Raji (cell line): Measurements from ENCODE around the gene MBD4.

ENCODE experiments used
- POLR2A ChIP-seq: IDR thresholded peaks from 2 replicates; pipeline ENCODE4 v1.6.1; 2011; ENCODE audit warnings: low read depth, low read length, control low read depth; ENCODE audit not compliant: insufficient read depth

Gene MBD4

DNA sequence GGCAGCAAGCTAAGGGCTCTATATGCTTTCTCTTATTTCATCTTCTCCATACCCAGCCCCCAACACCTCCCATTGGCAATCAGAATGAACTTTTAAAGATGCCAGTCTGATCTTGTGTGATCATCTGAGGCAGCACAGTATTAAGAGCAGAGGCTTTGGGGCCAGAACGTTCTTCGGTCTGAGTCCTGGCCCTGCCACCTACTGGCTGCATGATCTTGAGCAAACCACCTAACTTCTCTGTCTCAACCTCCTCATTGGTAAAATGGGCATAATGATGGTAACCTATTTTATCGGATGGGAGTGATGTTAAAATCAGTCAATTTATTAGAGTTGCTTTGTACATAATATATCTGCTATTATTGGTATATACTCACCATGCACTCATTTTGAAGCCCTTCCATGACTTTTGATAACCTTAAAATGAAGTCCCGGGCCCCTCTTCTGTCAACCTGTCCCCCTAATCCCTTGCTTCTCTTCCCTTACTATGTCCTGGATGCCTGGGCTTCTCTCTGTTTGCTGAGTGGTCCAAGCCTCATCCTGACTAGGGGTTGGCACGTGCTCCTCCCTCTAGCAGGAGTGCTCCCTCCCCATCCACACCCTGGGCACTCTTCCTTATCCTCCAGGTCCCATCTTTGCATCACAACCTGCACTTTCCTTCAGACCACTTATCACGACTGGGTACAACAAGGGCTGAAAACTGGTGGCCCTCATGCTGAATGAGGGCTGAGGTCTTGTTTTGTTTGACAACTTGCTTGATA is 17.6 kb downstream of the MBD4 start:
- no peak for TF ChIP-seq POLR2A

DNA sequence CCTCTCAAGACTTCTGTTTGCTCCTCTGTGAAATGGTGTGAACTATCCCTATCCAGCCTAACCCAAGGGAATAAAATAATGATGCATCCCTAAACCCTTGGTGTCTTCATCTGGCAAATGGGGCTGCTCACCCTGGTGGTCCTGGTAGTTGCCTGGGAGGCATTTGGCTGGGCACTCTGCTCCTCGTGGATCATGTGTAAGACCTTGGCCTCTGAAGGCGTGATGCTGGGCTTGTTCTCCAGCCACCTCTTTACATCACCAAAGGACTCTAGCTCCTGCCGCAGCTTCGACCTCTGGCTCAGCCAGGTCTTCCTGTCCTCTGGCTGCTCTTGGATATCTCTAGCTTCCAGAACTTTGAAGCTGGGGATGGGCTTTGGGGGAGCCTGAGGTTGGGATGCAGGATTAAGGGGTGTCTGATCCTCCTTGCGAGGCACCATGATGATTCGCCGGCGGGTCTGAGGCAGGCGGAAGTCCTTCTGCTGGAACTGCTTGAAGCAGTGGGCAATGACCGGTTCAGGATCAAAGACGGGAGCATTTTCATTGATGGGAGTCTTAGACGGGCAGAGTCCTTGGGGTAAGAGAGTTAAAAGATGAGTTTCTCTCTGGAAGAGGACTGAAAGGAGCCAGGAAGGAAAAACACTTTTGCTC is 18.4 kb downstream of the MBD4 start:
- no peak for TF ChIP-seq POLR2A

DNA sequence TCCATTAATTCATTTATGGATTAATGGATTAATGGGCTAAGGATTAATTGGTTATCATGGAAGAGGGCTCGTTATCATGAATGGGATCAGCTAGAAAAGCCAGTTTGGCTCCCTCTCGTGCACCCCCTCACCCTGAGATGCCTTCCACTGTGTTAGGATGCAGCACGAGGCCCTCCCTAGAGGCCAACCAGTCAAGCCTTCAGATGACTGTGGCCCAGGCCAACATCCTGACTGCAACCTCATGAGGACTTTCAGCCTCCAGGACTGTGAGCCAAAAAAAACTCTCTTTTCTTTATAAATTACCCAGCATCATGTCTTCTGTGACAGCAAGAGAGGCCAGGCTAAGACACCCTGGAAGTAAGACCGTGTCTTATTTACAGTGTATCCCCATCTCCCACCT is 20.3 kb downstream of the MBD4 start:
- TF ChIP-seq POLR2A, result no peak

DNA sequence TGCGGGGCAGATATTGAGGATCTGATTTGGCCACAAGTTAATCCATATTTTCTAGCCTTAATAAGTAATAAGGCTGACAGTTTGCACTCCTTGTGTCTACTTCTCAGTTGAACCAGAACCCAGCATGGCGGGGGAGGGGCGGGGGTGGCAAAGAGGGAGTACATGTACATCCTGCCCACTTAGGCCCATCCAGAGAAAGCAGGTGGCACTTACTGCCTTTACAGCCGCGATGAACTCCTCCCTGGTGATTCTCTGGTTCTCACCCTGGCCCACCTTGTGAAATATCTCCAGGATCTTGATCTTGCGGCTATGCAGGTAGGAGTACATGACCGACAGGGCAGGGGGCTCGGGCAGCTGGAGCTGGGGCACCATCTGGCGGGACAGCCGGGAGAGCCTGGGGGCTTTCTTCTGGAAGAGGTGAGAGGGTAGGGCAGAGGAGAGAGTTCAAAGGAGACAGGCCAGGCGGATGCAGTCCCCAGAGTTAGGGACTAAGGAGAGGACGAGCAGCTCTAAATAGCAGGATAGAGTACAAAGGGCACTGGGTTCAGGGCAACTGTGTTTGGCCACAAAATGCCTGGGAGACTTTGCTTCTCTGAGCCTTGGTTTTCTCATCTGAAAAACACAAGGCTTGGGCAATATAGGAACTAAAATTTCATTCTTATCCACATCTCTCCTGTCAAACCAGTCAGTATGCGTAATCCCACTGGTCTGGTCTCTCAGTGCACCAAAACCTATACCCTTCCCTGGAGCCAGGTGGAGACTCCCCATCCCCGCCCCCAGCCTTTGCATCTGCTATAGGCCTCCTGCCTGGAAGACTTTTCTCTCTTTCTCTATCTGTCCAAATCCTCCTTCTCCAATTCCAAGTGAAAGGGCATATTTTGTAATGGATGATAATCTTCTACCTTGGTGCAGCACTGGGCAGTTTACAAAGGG is 21.4 kb downstream of the MBD4 start:
- TF ChIP-seq POLR2A, result no peak

DNA sequence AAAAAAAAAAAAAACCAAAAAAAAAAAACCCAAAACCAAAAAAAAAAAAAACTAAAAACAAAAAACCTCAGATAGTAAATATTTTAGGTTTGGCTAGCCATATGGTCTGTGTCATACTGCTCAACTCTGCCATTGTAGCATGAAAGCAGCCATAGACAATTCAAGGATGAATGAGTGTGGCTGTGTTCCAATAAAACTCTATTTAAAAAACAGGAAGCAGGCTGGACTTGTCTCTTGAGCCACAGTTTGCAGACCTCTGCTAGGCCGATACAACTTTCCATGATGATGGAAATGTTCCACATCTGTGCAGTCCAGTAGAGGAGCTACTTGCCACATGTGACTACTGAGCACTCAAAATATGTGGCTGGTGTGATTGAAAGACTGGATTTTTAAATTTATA is 22.4 kb downstream of the MBD4 start:
- no peak for TF ChIP-seq POLR2A

DNA sequence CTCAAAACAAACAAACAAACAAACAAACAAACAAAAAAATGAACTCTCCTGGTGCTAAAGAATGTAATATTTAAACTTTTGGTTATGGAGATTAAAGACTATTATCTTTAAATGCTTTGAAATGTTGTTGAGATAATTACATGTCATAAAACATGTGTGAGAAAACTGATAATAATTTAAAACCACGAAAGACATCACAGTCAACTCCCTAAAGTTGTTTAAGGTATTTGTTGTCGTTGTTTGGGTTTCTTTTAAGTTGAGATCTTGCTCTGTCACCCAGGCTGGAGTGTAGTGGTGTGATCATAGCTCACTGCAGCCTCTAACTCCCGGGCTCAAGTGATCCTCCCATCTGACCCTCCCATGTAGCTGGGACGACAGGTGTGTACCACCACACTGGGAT is 23.3 kb downstream of the MBD4 start:
- no peak for TF ChIP-seq POLR2A

DNA sequence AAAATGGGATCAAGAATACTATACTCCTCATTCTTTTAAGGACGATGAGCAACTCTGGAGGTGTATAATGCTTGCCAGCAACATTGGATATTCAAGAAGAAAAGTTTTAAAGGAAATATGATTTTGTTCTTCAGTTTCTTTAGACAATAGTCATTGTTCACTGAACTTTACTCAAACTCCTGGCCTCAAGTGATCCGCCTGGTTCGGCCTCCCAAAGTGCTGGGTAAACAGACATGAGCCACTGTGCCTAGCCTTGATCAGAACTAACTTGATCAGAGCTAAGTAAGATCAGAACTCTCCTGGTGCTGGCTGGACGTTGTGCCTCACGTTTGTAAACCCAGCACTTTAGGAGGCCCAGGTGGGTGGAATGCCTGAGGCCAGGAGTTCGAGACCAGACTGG is 23.9 kb downstream of the MBD4 start:
- TF ChIP-seq POLR2A, result no peak

DNA sequence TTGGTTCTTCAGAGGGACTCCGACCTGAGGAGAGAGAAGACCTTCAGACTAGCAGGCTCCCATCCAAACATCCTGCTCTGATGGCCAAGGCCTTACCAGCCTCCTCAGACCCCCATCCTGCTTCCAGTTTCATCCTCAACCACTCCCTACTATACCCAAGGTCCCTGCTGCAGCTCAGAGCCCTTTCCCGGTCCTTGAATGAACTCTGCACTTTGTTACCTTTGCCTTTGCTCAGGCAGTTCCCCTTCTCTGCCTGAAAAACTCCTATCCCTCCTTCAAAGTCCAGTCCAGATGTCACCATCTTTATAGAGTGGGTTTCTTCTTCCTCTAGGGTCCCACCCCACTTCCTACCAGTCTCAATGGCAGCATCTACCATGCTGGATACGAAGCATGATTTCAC is 24.4 kb downstream of the MBD4 start:
- TF ChIP-seq POLR2A, result no peak

DNA sequence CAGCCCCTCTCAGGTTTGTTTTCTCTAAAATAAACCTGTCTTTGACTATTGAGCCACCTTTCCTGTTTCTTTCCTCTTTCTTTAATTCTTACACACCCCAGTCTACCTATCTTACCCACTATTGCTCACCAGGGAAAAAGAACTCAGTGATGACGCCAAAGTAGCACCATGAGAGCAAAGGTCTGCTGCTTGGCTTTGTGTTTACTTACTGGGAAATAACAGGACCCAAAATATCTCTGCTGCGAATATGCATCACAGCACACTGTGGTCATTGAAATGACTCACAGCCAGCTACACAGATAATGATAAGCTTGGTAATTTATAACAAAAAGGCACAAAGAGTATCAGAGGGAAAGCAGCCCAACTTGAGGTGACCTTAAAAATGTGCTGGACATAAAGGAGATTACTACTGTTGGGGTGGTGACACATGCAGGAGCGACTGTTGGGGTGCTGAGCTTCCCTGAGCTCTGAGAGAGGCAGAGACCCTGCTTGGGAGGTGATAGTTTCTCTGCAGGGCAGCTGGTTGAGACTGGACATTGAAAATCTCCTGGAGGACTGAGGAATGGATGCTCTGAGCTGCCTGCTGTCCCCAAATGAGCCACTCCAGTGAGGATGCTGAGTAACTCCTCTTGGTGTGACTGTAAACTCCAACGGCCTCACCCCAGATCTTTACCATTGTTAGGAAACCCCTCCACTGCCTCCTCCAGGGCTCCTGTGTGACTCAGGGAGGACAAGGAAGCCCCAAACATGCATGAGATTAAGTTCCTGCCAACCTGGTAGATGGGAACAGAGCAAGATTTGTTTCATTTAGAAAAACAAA is 25.9 kb downstream of the MBD4 start:
- TF ChIP-seq POLR2A, result no peak

DNA sequence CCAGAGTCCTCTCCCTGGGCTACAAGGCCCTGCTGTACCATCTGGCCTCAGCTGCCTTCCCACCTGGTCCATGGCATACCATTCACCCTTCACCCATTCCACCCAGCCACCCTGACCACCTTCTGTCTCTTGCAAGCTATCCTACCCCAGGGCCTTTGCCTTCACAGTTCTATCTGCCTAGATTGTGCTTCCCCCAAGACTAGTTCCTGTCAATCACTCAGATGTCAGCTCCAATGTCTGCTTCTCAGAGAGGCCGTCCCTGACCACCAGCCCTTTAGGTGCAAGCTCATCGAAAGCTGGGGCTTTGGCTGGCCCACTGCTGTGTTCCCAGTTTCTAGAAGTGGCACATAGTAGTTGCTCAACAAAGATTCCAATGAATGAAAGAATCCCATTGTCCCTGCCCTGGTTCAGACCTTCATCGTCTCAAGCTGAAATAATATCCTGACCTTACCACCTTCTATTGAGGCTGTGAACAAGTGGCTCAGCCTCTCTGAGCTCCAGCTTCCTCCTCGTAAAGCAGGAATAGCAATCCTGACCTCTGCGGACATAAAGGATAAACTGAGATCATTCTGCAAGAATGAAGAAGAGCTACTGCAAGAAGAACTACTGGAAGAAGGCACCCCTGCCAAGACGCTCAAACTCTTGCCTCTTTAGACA is 27.1 kb downstream of the MBD4 start:
- TF ChIP-seq POLR2A, result no peak

DNA sequence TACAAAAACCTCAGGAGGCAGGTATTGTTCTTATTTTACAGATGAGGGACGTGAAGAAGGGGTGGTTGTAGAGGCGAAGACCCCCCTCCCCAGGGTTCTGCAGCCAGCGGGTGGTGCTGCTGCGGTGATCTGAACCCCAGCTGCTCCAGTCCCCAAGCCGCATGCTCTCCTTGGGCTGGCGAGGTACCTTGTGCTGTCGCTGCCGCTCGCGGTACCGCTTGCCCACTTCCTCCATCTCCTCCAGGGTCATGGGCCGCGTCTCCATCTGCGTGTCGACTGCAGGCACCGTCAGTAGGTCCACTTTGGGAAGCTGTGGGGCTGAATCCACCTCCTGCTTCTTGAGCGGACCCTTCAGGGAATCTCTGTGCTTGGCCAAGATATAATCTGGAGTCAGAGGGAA is 28.8 kb downstream of the MBD4 start:
- no peak for TF ChIP-seq POLR2A

DNA sequence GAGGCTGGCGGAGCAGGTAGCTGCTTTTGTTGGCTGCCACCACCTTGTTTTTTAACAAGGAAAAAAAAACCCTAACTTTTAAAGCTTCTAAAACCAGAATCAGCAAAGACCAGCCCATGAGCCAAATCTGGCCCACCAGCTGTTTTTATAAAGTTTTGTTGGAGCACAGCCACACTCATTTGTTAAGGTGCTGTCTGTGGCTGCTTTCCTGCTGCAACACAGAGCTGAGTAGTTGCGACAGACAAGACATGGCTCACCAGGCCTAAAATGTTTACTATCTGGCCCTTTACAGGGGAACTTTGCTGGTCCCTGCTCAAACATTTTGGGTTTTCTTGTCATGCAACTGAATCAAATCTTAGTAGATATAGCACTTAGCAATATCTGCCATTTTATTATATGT is 30.2 kb downstream of the MBD4 start:
- no peak for TF ChIP-seq POLR2A

DNA sequence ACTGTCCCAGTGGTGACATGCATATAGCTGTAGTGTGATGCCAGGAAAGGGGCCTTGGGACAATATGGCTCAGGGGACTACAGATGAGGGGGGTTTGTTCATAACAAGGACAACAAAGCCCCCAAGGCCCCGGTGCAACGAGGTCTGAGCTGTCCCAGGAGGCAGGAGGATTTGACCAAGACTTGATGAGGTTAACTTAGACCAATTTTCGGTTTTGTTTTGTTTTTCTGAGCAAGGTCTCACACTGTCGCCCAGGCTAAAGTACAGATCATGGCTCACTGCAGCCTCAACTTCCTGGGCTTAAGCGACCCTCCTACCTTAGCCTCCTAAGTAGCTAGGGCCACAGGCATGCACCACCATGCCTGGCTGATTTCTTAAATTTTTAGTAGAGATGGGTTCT is 35.1 kb downstream of the MBD4 start:
- no peak for TF ChIP-seq POLR2A

DNA sequence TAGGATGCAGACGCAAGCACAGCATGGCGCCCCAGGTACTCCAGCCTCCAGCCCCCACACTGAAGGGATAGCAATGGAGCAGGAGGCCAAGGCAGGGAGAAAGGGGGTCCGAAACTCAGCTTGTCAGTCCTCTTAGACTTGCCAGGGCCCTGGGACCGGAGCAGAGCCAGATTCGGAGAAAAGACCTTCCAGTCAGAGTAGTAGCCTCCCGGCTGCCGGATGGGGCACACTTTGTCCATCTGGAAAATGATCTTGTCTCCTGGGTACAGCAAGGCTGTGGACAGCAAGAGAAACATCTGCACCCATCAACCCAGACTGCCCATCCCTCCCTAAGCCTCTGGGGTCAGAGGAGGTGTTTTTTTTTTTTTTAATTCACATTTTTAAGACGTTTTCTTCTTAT is 35.6 kb downstream of the MBD4 start:
- no peak for TF ChIP-seq POLR2A
